DOHH2 (cell line): ENCODE results near the gene LRRC8E.

Experiments
- H3F3A ChIP-seq: fragments of 200-600 bp; sonication (generic), shearing (Covaris generic); 2 replicates; pipeline ENCODE4 v1.6.0; 2016; ENCODE audit warnings: antibody characterized with exemption, mild to moderate bottlenecking; ENCODE audit not compliant: control insufficient read depth, insufficient read depth
- H3K27ac ChIP-seq: fragments of 200-600 bp; sonication (generic); 2 replicates; pipeline ENCODE4 v1.5.1; 2014; ENCODE audit warnings: low read depth, mild to moderate bottlenecking, low read length, moderate library complexity
- H3K27me3 ChIP-seq: fragments of 200-600 bp; sonication (generic); 2 replicates; pipeline ENCODE4 v1.6.1; 2014; ENCODE audit warnings: mild to moderate bottlenecking, low read length, mixed read lengths; ENCODE audit not compliant: control insufficient read depth
- H3K36me3 ChIP-seq: fragments of 200-600 bp; sonication (generic); 2 replicates; pipeline ENCODE4 v1.6.1; 2014; ENCODE audit warnings: mild to moderate bottlenecking, low read length, moderate library complexity, mixed read lengths; ENCODE audit not compliant: control insufficient read depth
- H3K4me1 ChIP-seq: fragments of 200-600 bp; sonication (generic); 2 replicates; pipeline ENCODE4 v1.6.1; 2014; ENCODE audit warnings: mild to moderate bottlenecking, low read length, mixed read lengths; ENCODE audit not compliant: control insufficient read depth
- H3K4me2 ChIP-seq: fragments of 200-600 bp; sonication (generic); 2 replicates; pipeline ENCODE4 v1.6.0; 2014; ENCODE audit warnings: mild to moderate bottlenecking, low read length, moderate library complexity
- H3K4me3 ChIP-seq: fragments of 200-600 bp; sonication (generic); 2 replicates; pipeline ENCODE4 v1.5.1; 2014; ENCODE audit warnings: mild to moderate bottlenecking, low read length, mixed read lengths
- H3K79me2 ChIP-seq: fragments of 200-600 bp; sonication (generic); 2 replicates; pipeline ENCODE4 v1.6.1; 2014; ENCODE audit warnings: mild to moderate bottlenecking, low read length, mixed read lengths; ENCODE audit not compliant: control insufficient read depth
- H3K9me2 ChIP-seq: fragments of 200-600 bp; sonication (generic); replicated peaks from 2 replicates; pipeline ENCODE4 v1.6.1; 2014; ENCODE audit warnings: mild to moderate bottlenecking, low read length, mixed read lengths; ENCODE audit not compliant: control insufficient read depth
- H3K9me3 ChIP-seq: fragments of 200-600 bp; sonication (generic); 2 replicates; pipeline ENCODE4 v1.6.1; 2014; ENCODE audit warnings: antibody characterized with exemption, low read length, mixed read lengths; ENCODE audit not compliant: control insufficient read depth, insufficient read depth
- H4K20me1 ChIP-seq: fragments of 200-600 bp; sonication (generic); 2 replicates; pipeline ENCODE4 v1.6.0; 2014; ENCODE audit warnings: low read depth, mild to moderate bottlenecking, antibody characterized with exemption, low read length, moderate library complexity; ENCODE audit not compliant: control insufficient read depth, insufficient read depth
- EZH2phosphoT487 ChIP-seq: fragments of 200-600 bp; sonication (generic); IDR thresholded peaks from 2 replicates; pipeline ENCODE4 v1.6.1; 2017; ENCODE audit warnings: borderline replicate concordance, mild to moderate bottlenecking, antibody characterized with exemption, low read length, moderate library complexity, mixed read lengths
- TF ChIP-seq, protein P1 (sequence below): fragments of 200-600 bp; sonication (generic); IDR thresholded peaks from one replicate; pipeline ENCODE4 v1.5.1; 2014; ENCODE audit warnings: antibody characterized with exemption, mild to moderate bottlenecking, low read depth, low read length; ENCODE audit not compliant: poor library complexity, severe bottlenecking

LRRC8E gene

GRCh38 chr19:7908742-7909461 lies 20.6 kb downstream of the LRRC8E start:
- H3K4me1 ChIP-seq = peaks cover 10% of the 10 kb centered on the region
- H3K27me3 ChIP-seq = no peaks in the 10 kb centered on the region
- H3K36me3 ChIP-seq = peaks cover 38% of the 10 kb centered on the region
- no peaks in the 10 kb centered on the region for H3K9me3 ChIP-seq
- peaks cover 14% of the 10 kb centered on the region for H4K20me1 ChIP-seq
- peaks cover 37% of the 10 kb centered on the region for H3K79me2 ChIP-seq
- H3F3A ChIP-seq = no peaks in the 10 kb centered on the region
- H3K9me2 ChIP-seq = no peaks in the 10 kb centered on the region
- no peak overlapping the region for H3K4me3 ChIP-seq
- no peak for TF ChIP-seq EZH2phosphoT487
- TF ChIP-seq, protein P1, sequence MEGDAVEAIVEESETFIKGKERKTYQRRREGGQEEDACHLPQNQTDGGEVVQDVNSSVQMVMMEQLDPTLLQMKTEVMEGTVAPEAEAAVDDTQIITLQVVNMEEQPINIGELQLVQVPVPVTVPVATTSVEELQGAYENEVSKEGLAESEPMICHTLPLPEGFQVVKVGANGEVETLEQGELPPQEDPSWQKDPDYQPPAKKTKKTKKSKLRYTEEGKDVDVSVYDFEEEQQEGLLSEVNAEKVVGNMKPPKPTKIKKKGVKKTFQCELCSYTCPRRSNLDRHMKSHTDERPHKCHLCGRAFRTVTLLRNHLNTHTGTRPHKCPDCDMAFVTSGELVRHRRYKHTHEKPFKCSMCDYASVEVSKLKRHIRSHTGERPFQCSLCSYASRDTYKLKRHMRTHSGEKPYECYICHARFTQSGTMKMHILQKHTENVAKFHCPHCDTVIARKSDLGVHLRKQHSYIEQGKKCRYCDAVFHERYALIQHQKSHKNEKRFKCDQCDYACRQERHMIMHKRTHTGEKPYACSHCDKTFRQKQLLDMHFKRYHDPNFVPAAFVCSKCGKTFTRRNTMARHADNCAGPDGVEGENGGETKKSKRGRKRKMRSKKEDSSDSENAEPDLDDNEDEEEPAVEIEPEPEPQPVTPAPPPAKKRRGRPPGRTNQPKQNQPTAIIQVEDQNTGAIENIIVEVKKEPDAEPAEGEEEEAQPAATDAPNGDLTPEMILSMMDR = no peak
- no peak overlapping the region for H3K27ac ChIP-seq
- no peak overlapping the region for H3K4me2 ChIP-seq

GRCh38 chr19:7909471-7910067 lies 21.3 kb downstream of the LRRC8E start:
- Histone ChIP-seq H3K79me2 (peaks cover 31% of the 10 kb centered on the region), H3F3A (no peaks in the 10 kb centered on the region), H3K36me3 (peaks cover 34% of the 10 kb centered on the region), H3K9me3 (no peaks in the 10 kb centered on the region), H3K27me3 (no peaks in the 10 kb centered on the region), H3K4me2 (no peak overlapping the region), H3K4me3 (no peak overlapping the region), H3K27ac (no peak overlapping the region), H4K20me1 (peaks cover 12% of the 10 kb centered on the region), H3K9me2 (no peaks in the 10 kb centered on the region), H3K4me1 (peaks cover 8% of the 10 kb centered on the region)
- no peak for TF ChIP-seq EZH2phosphoT487
- TF ChIP-seq, protein P1 = no peak

- 0 out of 2 replicates have a peak, but pooled peaks cover 4% of the 10 kb centered on the region for H4K20me1 ChIP-seq
- TF ChIP-seq, protein P1 = no peak
- no peak for TF ChIP-seq EZH2phosphoT487
These were observed 22.2 kb downstream of the LRRC8E start for GRCh38 chr19:7910321-7911161.

More at GRCh38 chr19:7910321-7911161, 22.2 kb downstream of the LRRC8E start:
- H3K4me2 ChIP-seq = no peak overlapping the region
- no peak overlapping the region for H3K27ac ChIP-seq
- no peaks in the 10 kb centered on the region for H3K9me3 ChIP-seq
- peaks cover 5% of the 10 kb centered on the region for H3K27me3 ChIP-seq
- H3K36me3 ChIP-seq = peaks cover 25% of the 10 kb centered on the region
- peaks cover 22% of the 10 kb centered on the region for H3K79me2 ChIP-seq
- no peaks in the 10 kb centered on the region for H3K9me2 ChIP-seq
- no peaks in the 10 kb centered on the region for H3K4me1 ChIP-seq
- H3K4me3 ChIP-seq = no peak overlapping the region
- no peaks in the 10 kb centered on the region for H3F3A ChIP-seq
